Measurements from ENCODE around the gene TTC33.
"Not testable (repeated sequence)": the region's sequence is repeated elsewhere in the genome, so short reads cannot be mapped to it uniquely, and the experiment has no call there.

TTC33 gene

DNA sequence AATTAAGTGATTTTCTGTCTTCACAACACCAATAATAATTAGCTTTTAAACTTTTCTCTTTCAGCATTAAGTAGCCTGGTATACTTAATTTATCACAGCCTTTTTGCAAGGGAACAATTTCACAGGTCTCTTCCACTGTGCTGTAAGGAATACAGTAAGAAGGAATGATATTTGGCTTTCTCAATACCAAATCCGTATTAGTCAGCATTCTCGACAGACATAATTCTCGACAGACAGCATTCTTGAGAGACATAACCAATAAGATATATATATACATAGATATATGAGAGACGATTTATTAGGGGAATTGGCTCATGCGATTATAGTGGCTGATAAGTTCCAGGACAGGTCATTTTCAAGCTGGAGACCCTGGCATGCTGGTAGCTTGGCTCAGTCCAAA is 24.4 kb upstream of the TTC33 start:
- DNase-seq (ENCODE audit: low read depth) = no peak

DNA sequence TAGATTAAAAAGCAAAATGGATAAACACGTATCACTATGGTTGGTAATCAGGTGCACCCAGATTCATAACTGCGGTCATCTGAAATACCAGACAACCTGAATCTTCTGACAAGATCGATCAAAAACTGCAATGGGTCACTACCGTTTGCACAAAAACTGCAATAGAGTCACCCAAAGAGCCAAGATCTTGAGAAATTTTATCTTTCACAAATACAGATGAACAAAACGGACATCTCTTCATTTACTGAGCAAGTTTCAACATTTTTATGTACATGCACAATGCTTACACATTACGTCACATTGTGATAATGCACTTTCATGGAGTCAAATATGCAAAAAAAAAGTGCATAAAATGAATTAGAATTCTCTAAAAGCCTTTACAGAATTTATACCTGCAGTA is 23.8 kb upstream of the TTC33 start:
- DNase-seq (ENCODE audit: low read depth) = no peak

DNA sequence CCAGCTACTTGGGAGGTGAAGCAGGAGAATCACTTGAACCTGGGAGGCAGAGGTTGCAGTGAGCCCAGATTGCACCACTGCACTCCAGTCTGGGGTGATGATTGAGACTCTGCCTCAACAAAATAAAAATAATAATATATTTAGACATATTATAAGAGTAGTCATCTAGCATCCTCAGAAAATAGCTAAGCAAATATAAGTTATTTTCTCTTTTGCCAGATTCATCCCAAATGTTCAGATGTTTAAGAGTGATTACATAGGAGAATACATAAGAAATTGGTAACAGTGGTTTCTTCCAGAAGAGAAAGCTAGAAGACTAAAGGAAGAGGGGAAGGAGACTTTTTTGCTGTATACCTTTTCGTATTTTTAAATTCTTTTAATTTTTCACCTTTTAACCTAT is 22.4 kb upstream of the TTC33 start:
- DNase-seq (ENCODE audit: low read depth) = no peak

DNA sequence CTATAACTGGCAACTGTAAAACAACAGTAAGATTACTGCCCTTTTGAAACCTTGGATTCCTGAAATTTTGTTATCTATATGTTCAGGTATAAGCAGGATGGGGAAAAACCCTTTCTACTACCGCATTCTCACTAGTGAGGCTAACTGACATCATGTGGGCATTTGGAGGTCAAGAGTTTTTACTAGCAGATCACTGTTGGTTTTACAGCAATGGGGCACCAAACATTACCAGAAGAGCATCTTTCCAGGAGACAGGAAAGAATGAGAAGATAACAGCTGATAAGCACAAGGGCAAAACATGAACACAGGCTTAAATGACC is 20.9 kb upstream of the TTC33 start:
- DNase-seq (ENCODE audit: low read depth) = no peak

DNA sequence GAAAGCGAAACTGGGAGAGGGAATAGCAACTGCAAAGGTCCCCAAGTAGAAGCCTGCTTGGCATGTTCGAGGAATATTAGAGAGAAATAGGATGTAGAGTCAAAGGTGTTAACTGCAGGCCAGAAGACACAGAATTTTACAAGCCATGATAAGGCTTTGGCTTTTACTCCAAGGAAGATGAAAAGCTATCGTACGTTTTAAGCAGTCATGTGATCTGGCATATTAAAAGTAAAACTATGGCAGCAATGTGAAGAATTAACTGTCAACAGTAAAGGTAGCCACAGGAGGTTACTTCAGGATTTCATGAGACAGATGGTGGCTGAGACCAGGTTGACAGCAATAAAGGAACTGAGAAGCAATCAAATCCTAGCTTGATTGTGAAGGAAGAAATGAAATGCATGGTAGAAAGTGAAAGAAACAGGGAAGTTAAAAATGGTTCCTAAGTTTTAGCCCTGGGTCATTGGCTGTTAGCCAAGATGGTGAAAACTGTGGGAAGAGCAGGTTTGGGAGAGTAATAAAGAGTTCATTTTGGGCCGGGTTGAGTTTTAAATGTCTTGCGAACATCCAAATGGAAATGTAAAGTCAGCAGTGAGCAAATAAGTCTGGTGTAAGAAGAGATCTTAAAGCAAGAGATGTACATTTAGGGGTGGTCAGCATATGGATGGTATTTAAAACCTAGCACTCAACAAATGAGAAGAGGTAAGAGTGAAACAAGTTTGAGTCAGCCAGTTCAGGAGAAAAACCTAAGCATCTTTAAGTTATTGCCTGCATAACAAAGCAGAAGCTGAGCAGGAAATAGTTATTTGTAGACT is 20.3 kb upstream of the TTC33 start:
- DNase-seq (ENCODE audit: low read depth) = no peak

DNA sequence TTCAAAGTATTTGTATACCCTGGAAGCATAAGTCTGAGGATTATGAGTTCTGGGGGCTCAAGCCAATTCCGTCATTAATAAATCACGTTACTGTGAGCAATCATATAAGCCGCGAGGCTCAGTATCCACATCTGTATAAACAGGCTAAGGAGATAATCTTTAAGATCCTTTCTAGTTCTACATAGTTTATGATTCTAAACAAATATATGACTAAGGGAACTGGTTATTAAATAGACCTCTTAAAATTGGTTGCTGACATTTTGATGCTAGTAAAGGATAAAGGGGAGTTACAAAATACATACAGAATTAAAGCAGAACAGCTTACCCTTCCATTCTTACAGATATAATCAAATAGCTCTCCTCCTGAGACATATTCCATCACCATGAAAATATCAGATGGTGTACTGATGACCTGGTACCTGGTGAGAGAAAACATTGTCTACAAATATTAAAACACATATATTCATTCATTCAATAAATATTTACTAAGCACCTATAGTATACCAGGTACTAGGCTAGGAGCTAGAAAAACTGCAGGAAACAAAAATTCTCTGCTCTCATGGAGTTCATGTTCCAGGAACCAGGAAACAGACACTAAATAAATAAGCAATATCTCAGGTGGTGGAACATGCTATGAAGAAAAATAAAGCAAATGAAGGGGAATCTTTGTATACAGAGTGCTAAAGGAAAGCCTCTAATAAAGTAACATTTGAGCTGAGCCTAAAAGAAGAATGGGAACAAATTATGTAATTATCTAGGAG is 19.5 kb upstream of the TTC33 start:
- no peak for DNase-seq (ENCODE audit: low read depth)

- no peak for DNase-seq (ENCODE audit: low read depth)
These were observed 18.9 kb upstream of the TTC33 start for GRCh38 chr5:40774623-40775022.

GRCh38 chr5:40770764-40771163 is 15.0 kb upstream of the TTC33 start:
- no peak for DNase-seq (ENCODE audit: low read depth)

- DNase-seq (ENCODE audit: low read depth) = no peak
These were observed 6.9 kb upstream of the TTC33 start for GRCh38 chr5:40762705-40763104.

GRCh38 chr5:40757400-40757799 is 1.6 kb upstream of the TTC33 start:
- DNase-seq (ENCODE audit: low read depth) = no peak

DNA sequence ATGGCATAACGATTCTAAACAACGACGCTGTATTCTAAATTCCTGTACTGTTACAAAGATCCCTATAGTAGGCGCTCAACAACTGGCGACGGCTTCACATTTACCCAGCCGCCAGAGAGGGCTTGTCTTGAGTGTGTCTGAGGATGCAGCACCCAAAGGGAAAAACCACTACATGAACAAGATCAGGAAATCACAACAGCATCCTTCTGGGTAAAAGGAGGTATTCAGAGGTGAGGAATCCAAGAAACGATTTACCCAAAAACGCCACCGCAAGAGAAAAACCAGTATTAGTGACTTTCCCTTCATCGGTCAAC is 711 bp downstream of the TTC33 start:
- DNase-seq (ENCODE audit: low read depth) = peak; percentile 80

- peak; percentile 75 for DNase-seq (ENCODE audit: low read depth)
These were observed 1.2 kb downstream of the TTC33 start for GRCh38 chr5:40754381-40755092.

- DNase-seq (ENCODE audit: low read depth) = peak; percentile 22
These were observed 9.1 kb downstream of the TTC33 start for GRCh38 chr5:40746703-40747102.

GRCh38 chr5:40743771-40744170 is 12.0 kb downstream of the TTC33 start:
- peak; percentile 29 for DNase-seq (ENCODE audit: low read depth)

GRCh38 chr5:40738502-40738901 is 17.3 kb downstream of the TTC33 start:
- peak; percentile 12 for DNase-seq (ENCODE audit: low read depth)

DNA sequence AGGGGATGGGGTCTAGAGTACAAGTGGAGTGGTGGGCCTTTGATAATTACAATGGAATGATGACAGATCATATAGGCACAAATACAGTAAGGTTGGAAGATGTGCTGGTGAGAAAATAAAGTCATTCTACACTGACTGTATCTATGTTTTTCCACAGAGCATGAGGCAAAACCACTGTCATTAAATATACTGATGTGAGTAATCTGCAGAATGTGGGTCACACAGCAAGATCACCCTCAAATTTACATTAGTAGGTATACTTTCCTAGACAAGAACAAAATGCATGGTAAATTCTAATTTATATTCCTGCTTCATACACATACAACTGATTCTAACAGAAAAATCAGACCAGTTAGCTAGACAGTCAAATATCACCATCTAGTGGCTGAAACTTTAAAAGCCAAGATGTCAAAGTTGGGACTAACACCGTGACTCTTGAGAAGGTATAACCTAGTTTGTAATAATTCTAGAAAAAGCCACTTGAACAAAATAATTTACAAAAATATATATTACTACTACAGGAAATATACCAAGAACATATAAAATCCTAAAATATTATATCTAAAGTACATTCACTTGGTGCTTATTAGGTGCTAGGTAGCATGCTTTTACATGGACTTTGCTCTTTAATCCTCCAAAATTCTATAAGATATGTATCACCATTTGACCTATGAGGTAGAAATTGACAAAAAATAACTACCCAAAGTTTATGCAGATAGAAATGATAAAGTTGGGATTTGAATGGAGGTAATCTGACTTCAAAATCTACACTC is 19.5 kb downstream of the TTC33 start:
- peak; percentile 64 for DNase-seq (ENCODE audit: low read depth)

- no peak for DNase-seq (ENCODE audit: low read depth)
These were observed 20.2 kb downstream of the TTC33 start for GRCh38 chr5:40735609-40736008.

GRCh38 chr5:40734986-40735385 is 20.8 kb downstream of the TTC33 start:
- peak; percentile 67 for DNase-seq (ENCODE audit: low read depth)

DNA sequence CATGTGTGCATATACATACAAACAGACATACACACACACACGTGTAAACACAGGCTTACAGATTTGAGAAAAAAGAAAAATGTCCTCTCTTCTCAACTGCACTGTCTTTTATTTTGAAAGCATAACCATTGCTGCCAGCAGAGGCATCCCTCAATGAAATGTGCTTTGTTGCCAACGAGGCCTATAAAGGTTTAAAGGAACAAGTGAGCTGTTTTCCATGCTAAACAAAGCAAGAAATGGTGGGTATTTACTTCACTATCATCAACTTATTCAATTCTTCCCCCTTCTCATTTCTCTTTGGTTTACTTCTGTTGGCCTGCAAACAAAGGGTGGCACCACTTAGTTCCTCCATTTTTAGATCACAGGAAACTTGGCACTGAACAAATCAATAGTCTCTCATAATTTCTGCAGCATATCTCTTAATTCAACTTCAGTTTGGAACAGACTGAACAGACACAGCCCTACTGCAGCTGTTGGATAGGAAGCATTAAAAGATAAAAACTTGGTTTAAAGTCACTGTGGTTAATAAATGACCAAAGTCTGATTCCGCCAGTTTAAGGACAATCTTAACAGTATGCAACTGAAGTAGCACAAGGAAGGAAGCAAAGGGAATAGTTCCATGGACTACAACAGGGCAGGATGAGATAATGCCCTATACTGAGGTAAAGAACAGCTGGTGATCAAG is 21.7 kb downstream of the TTC33 start:
- DNase-seq (ENCODE audit: low read depth) = no peak

DNA sequence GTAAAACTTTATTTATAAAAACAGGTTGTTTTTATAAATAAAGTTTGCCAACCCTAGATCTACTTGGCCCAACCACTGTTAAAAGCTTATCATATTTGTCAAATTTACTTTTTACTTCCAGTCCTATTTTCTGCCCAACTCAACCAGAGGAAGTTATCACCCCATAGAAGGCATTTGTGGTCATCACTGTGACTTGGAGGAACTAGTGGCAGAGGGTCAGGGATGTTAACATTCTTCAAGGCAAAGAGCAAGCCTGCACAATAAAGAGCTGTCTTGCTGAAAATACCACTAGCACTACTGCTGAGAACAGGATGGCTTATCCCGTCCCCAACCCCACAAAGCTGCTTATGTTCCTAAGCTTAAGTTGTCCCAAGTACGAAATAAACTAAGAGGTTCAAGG is 22.3 kb downstream of the TTC33 start:
- no peak for DNase-seq (ENCODE audit: low read depth)

GRCh38 chr5:40722497-40722911 is 33.3 kb downstream of the TTC33 start:
- not testable (repeated sequence) for DNase-seq (ENCODE audit: low read depth)

DNA sequence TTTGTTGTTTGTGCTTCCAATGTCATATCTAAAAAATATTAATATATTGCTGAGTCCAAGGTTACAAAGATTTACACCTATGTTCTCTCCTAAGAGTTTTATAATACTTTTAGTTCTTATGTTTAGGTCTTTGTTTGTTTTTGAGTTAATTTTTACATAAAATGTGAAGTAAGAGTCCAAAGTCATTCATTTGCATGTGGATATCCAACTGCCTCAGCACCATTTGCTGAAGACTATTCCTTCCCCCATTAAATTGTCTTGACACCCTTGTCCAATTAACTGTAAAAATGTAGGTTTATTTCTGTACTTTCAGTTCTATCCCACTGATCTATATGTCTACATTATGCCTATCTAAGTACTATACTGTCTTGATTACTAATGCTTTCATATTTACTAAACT is 35.7 kb downstream of the TTC33 start:
- no peak for DNase-seq (ENCODE audit: low read depth)

All from amniotic epithelial cell (primary cell).